H1 (cell line): ENCODE measurements around the gene AVL9. TPM values are rescaled to one million over a fixed set of nuclear protein-coding genes. Genes with fewer than 3 reads are reported as not detected.

Source experiments
- CTCF ChIA-PET: fragments of 300-600 bp; sonication (Branson Sonifier 250); formaldehyde crosslinking; loops from one replicate; lab custom pipeline; 2021; ENCODE audit not compliant: partially characterized antibody; lab: Charles Lee
- POLR2A ChIA-PET: fragments of 300-600 bp; sonication (Branson Sonifier 250); formaldehyde crosslinking; loops from one replicate; lab custom pipeline; 2021; ENCODE audit warnings: inconsistent platforms; ENCODE audit not compliant: partially characterized antibody; lab: Charles Lee
- DNase-seq, 2 experiments: peaks; one replicate each; pipeline versions ENCODE4 v3.0.0 to v3.0.0-alpha.2; 2010 to 2022; ENCODE audit warnings: low spot score in 2 of 2, low read depth in 1 of 2, mixed read lengths in 1 of 2
- FAIRE-seq: peaks from 2 replicates; lab custom pipeline; 2011; peaks lifted over from hg19 to GRCh38; lab: Jason Lieb, UNC
- H2AFZ ChIP-seq: 2 replicates; pipeline ENCODE4 v1.8.1; 2012; ENCODE audit warnings: low read length, inconsistent platforms
- H2AK5ac ChIP-seq: 2 replicates; pipeline ENCODE4 v1.6.1; 2013; ENCODE audit warnings: low read depth, low read length
- H2BK120ac ChIP-seq: replicated peaks from 2 replicates; pipeline ENCODE3; 2013; ENCODE audit warnings: low read depth, low read length, inconsistent platforms
- H2BK12ac ChIP-seq: 2 replicates; pipeline ENCODE4 v1.6.1; 2013; ENCODE audit warnings: low read depth, low read length
- H2BK15ac ChIP-seq: 2 replicates; pipeline ENCODE4 v1.6.1; 2013; ENCODE audit warnings: low read length
- H2BK20ac ChIP-seq: 2 replicates; pipeline ENCODE4 v1.6.1; 2013; ENCODE audit warnings: low read length
- H2BK5ac ChIP-seq: 2 replicates; pipeline ENCODE4 v1.6.1; 2013; ENCODE audit warnings: low read depth, low read length
- H3K14ac ChIP-seq: 2 replicates; pipeline ENCODE4 v1.6.1; 2013; ENCODE audit warnings: inconsistent platforms; ENCODE audit not compliant: insufficient read length
- H3K18ac ChIP-seq: 2 replicates; pipeline ENCODE4 v1.6.1; 2013; ENCODE audit warnings: low read length; ENCODE audit errors: extremely low read depth
- H3K23ac ChIP-seq: 2 replicates; pipeline ENCODE4 v1.6.1; 2013; ENCODE audit warnings: inconsistent platforms; ENCODE audit not compliant: insufficient read length
- H3K23me2 ChIP-seq: 2 replicates; pipeline ENCODE4 v1.6.1; 2013; ENCODE audit warnings: low read depth, low read length
- H3K27ac ChIP-seq: 2 replicates; pipeline ENCODE4 v1.6.1; 2011; ENCODE audit warnings: low read depth, low read length, inconsistent platforms
- H3K27me3 ChIP-seq, 4 experiments: replicated peaks in 1 of 4; 1 replicate in 1 of 4; 2 replicates in 3 of 4; pipeline versions ENCODE4 v1.6.1 to v1.8.1; 2011 to 2013; ENCODE audit warnings: low read length in 3 of 4, mild to moderate bottlenecking in 3 of 4, inconsistent platforms in 2 of 4, mixed read lengths in 2 of 4, moderate library complexity in 1 of 4; ENCODE audit not compliant: control insufficient read depth in 3 of 4, insufficient read depth in 3 of 4; ENCODE audit errors: extremely low read depth in 1 of 4
- H3K36me3 ChIP-seq, 4 experiments: 2 replicates each; pipeline versions ENCODE4 v1.6.1 to v1.8.1; 2011 to 2013; ENCODE audit warnings: mild to moderate bottlenecking in 4 of 4, low read length in 3 of 4, moderate library complexity in 2 of 4, control low read depth in 1 of 4, inconsistent platforms in 1 of 4; ENCODE audit not compliant: insufficient read depth in 4 of 4, control insufficient read depth in 2 of 4
- H3K4ac ChIP-seq: replicated peaks from 2 replicates; pipeline ENCODE3; 2013; ENCODE audit warnings: low read length, low read depth, mixed read lengths, inconsistent platforms; ENCODE audit not compliant: insufficient read length
- H3K4me1 ChIP-seq, 4 experiments: replicated peaks in 1 of 4; 1 replicate in 1 of 4; 2 replicates in 3 of 4; pipeline versions ENCODE4 v1.6.1 to v1.8.1; 2011 to 2013; ENCODE audit warnings: low read length in 3 of 4, inconsistent platforms in 2 of 4, mixed read lengths in 1 of 4; ENCODE audit not compliant: insufficient read depth in 4 of 4, control insufficient read depth in 3 of 4
- H3K4me2 ChIP-seq, 2 experiments: 2 replicates each; pipeline versions ENCODE4 v1.6.1 to v1.8.1; 2011 to 2013; ENCODE audit warnings: low read depth in 2 of 2, low read length in 2 of 2, control low read depth in 1 of 2, inconsistent platforms in 1 of 2, mild to moderate bottlenecking in 1 of 2; ENCODE audit not compliant: insufficient read depth in 1 of 2
- H3K4me3 ChIP-seq, 4 experiments: fragments of 200-600, 300-600 bp in 1 of 4; sonication (generic), shearing (Covaris generic), sonication (Bioruptor Twin) in 1 of 4; 2 replicates each; pipeline versions ENCODE4 v1.5.1 to v1.8.1; 2011 to 2016; ENCODE audit warnings: low read length in 4 of 4, low read depth in 3 of 4, control low read depth in 2 of 4, inconsistent platforms in 2 of 4, mild to moderate bottlenecking in 2 of 4, mixed read lengths in 1 of 4, moderate library complexity in 1 of 4; ENCODE audit not compliant: insufficient read depth in 2 of 4; ENCODE audit errors: extremely low read depth in 1 of 4
- H3K56ac ChIP-seq: replicated peaks from 2 replicates; pipeline ENCODE3; 2013; ENCODE audit warnings: low read depth, mild to moderate bottlenecking, mixed read lengths, low read length, inconsistent platforms; ENCODE audit not compliant: insufficient read length
- H3K79me1 ChIP-seq: 2 replicates; pipeline ENCODE4 v1.6.1; 2013; ENCODE audit warnings: low read depth, low read length, control low read depth
- H3K79me2 ChIP-seq, 2 experiments: 2 replicates each; pipeline versions ENCODE4 v1.6.1 to v1.8.1; 2012 to 2013; ENCODE audit warnings: low read length in 2 of 2, mild to moderate bottlenecking in 2 of 2, inconsistent platforms in 1 of 2; ENCODE audit not compliant: insufficient read depth in 2 of 2, control insufficient read depth in 1 of 2
- H3K9ac ChIP-seq, 4 experiments: replicated peaks in 1 of 4; 1 replicate in 1 of 4; 2 replicates in 3 of 4; pipeline versions ENCODE4 v1.6.1 to v1.8.1; 2011 to 2013; ENCODE audit warnings: low read depth in 3 of 4, low read length in 3 of 4, control low read depth in 2 of 4, mild to moderate bottlenecking in 2 of 4, moderate library complexity in 2 of 4, inconsistent platforms in 1 of 4; ENCODE audit errors: extremely low read depth in 1 of 4
- H3K9me3 ChIP-seq, 2 experiments: 2 replicates each; pipeline versions ENCODE4 v1.6.1 to v1.8.1; 2012 to 2013; ENCODE audit warnings: mild to moderate bottlenecking in 2 of 2, moderate library complexity in 2 of 2, control low read depth in 1 of 2, inconsistent platforms in 1 of 2, low read depth in 1 of 2, low read length in 1 of 2, mixed read lengths in 1 of 2; ENCODE audit not compliant: insufficient read depth in 2 of 2
- H4K20me1 ChIP-seq, 2 experiments: replicated peaks in 1 of 2; 2 replicates each; pipeline versions ENCODE3 to v1.8.1; 2011 to 2013; ENCODE audit warnings: inconsistent platforms in 2 of 2, low read length in 2 of 2, mild to moderate bottlenecking in 1 of 2; ENCODE audit not compliant: insufficient read depth in 2 of 2, control insufficient read depth in 1 of 2
- H4K5ac ChIP-seq: 2 replicates; pipeline ENCODE4 v1.6.1; 2013; ENCODE audit warnings: low read length, low read depth, mixed read lengths, inconsistent platforms; ENCODE audit not compliant: insufficient read length
- H4K8ac ChIP-seq: 2 replicates; pipeline ENCODE4 v1.8.0; 2013; ENCODE audit warnings: mild to moderate bottlenecking, moderate library complexity, low read length, inconsistent platforms; ENCODE audit not compliant: insufficient read depth; ENCODE audit errors: extremely low read depth
- H4K91ac ChIP-seq: replicated peaks from 2 replicates; pipeline ENCODE3; 2013; ENCODE audit warnings: low read length, mixed read lengths, inconsistent platforms; ENCODE audit not compliant: insufficient read length
- ASH2L ChIP-seq: fragments of 200-600, 300-600 bp; sonication (generic); IDR thresholded peaks from one replicate; pipeline ENCODE4 v1.7.1; 2017; ENCODE audit warnings: low read length
- BACH1 ChIP-seq: IDR thresholded peaks from 2 replicates; pipeline ENCODE4 v1.6.1; 2012; ENCODE audit warnings: low read length, improper control_type of control experiment
- BCL11A ChIP-seq, 2 experiments: IDR thresholded peaks; one replicate each; pipeline ENCODE4 v1.6.1; 2011; ENCODE audit warnings: low read depth in 2 of 2, low read length in 2 of 2, mild to moderate bottlenecking in 2 of 2
- BRCA1 ChIP-seq: IDR thresholded peaks from 2 replicates; pipeline ENCODE4 v1.6.1; 2012; ENCODE audit warnings: low read depth, low read length, improper control_type of control experiment
- CHD1 ChIP-seq: IDR thresholded peaks from 2 replicates; pipeline ENCODE4 v1.6.1; 2012; ENCODE audit warnings: low read depth, low read length, improper control_type of control experiment
- EP300 ChIP-seq, 2 experiments: IDR thresholded peaks; 1 replicate in 1 of 2; 2 replicates in 1 of 2; pipeline ENCODE4 v1.6.1; 2011 to 2012; ENCODE audit warnings: low read depth in 2 of 2, low read length in 2 of 2, mild to moderate bottlenecking in 2 of 2, borderline replicate concordance in 1 of 2, inconsistent platforms in 1 of 2, moderate library complexity in 1 of 2
- GABPA ChIP-seq: IDR thresholded peaks from 2 replicates; pipeline ENCODE4 v1.6.1; 2011; ENCODE audit warnings: mild to moderate bottlenecking, low read length, moderate library complexity, borderline replicate concordance; ENCODE audit not compliant: insufficient read depth
- KDM4A ChIP-seq: IDR thresholded peaks from one replicate; pipeline ENCODE4 v1.7.1; 2012; ENCODE audit warnings: low read depth, mild to moderate bottlenecking, moderate library complexity, low read length, inconsistent platforms; ENCODE audit not compliant: severe bottlenecking
- POLR2AphosphoS5 ChIP-seq: IDR thresholded peaks from 2 replicates; pipeline ENCODE4 v1.6.1; 2011; ENCODE audit warnings: low read depth, low read length
- POU5F1 ChIP-seq: IDR thresholded peaks from 2 replicates; pipeline ENCODE4 v1.6.1; 2011; ENCODE audit warnings: low read depth, mild to moderate bottlenecking, low read length, moderate library complexity
- SP4 ChIP-seq: IDR thresholded peaks from 2 replicates; pipeline ENCODE4 v1.6.1; 2012; ENCODE audit warnings: low read length, inconsistent platforms
- USF2 ChIP-seq: IDR thresholded peaks from 2 replicates; pipeline ENCODE4 v1.6.1; 2011; ENCODE audit warnings: low read length, improper control_type of control experiment
- WGBS, 2 experiments: shearing (Covaris generic) in 1 of 2; methylation state at CpG; one replicate each; pipeline versions ENCODE4 v1.1.6 to v1.1.7; 2013 to 2015; ENCODE audit warnings: low lambda C conversion rate in 2 of 2, mixed read lengths in 2 of 2, inconsistent platforms in 1 of 2, low coverage in 1 of 2, missing lambda C conversion rate in 1 of 2; ENCODE audit not compliant: insufficient replicate concordance in 2 of 2, insufficient coverage in 1 of 2, insufficient read length in 1 of 2; ENCODE audit errors: extremely low coverage in 1 of 2, missing lambda C conversion rate in 1 of 2; 5-methylcytosine and 5-hydroxymethylcytosine counted together
- polyA plus RNA-seq, 7 experiments: library from polyadenylated mRNA; depleted of rRNA in 3 of 7; stranded (reverse) in 5 of 7; unstranded in 2 of 7; fragments of >200 nt in 5 of 7; fragments of 200-250 nt in 2 of 7; gene quantifications; 1 replicate in 5 of 7; 2 replicates in 1 of 7; 4 replicates in 1 of 7; pipeline versions ENCODE4 v1.2.1 to v1.2.3, GENCODE V29; 2011 to 2013; ENCODE audit warnings: missing spikeins in 2 of 7, mixed read lengths in 2 of 7
- total RNA-seq: library from RNA; stranded (reverse); fragmentation: NEBNext Ultra II Directional; extraction: Animal tissue kit (Norgen Biotek cat#: 25700); gene quantifications from 2 replicates; pipeline ENCODE4 v1.2.1, GENCODE V29; 2021
- TF ChIP-seq, protein P1 (sequence below): IDR thresholded peaks from 2 replicates; pipeline ENCODE4 v1.6.1; 2012; ENCODE audit warnings: low read length, inconsistent platforms

Gene AVL9
- total and polyA plus RNA-seq, 2 of the 8 experiments (the other 6 are each of a cell fraction or from before 2014, with no cell fraction given), result 15.5 to 42.1 TPM

DNA sequence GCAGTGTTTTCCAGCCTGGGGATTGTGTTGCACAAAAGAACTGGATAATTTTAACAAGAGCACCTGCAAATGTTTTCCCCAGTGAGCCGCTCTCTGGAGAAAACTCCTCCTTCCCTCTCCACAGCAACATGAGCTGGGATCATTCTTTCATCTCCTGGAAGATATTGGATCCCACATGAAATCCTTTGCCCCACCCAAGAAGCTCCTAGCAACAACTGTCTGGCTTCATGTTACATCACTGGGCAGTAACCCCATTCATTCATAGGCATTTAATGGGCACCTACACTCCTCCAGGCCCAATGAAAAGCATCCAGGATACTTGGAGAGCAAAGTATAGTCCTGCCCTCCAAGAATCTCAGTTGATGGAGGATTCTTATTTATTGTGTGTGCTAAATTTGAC lies 32.3 kb upstream of the AVL9 start:
- FAIRE-seq, result no peak
- no peak overlapping the region for H2BK12ac ChIP-seq
- no peaks in the 10 kb centered on the region for H4K20me1 ChIP-seq
- no peak overlapping the region for H3K9ac ChIP-seq
- no peaks in the 10 kb centered on the region for H3K4me1 ChIP-seq
- H2BK5ac ChIP-seq, result no peak overlapping the region
- H3K23me2 ChIP-seq, result no peaks in the 10 kb centered on the region
- DNase-seq, result peak in 1 of 2 experiments; percentile 24
- H3K27ac ChIP-seq, result no peak overlapping the region
- H4K91ac ChIP-seq, result no peak overlapping the region
- H3K79me1 ChIP-seq, result no peaks in the 10 kb centered on the region
- H3K56ac ChIP-seq, result no peak overlapping the region
- no peaks in the 10 kb centered on the region for H3K79me2 ChIP-seq
- H2BK20ac ChIP-seq, result no peak overlapping the region
- no peak overlapping the region for H3K4ac ChIP-seq
- H2AK5ac ChIP-seq, result no peak overlapping the region
- no peak overlapping the region for H3K4me2 ChIP-seq
- no peak overlapping the region for H4K5ac ChIP-seq
- H3K27me3 ChIP-seq, result no peaks in the 10 kb centered on the region
- ChIA-PET CTCF (no interaction called here), POLR2A (no interaction called here)
- no peak overlapping the region for H3K14ac ChIP-seq
- H3K18ac ChIP-seq, result no peak overlapping the region
- H3K9me3 ChIP-seq, result no peaks in the 10 kb centered on the region
- no peak overlapping the region for H2BK120ac ChIP-seq
- no peak overlapping the region for H3K23ac ChIP-seq
- no peak overlapping the region for H2BK15ac ChIP-seq
- H2AFZ ChIP-seq, result no peak overlapping the region
- H3K4me3 ChIP-seq, result no peak overlapping the region
- 92% methylated on average over 1 of the region's 1 CpG; no CpG with 5 or more reads in 1 of the 2 experiments for WGBS, 2 experiments
- no peaks in the 10 kb centered on the region for H3K36me3 ChIP-seq
- H4K8ac ChIP-seq, result no peak overlapping the region
- TF ChIP-seq BACH1, result no peak
- TF ChIP-seq KDM4A, result no peak
- no peak for TF ChIP-seq POU5F1
- no peak for TF ChIP-seq USF2
- no peak for TF ChIP-seq ASH2L
- TF ChIP-seq POLR2AphosphoS5, result no peak
- no peak for TF ChIP-seq GABPA
- TF ChIP-seq BCL11A (IDR thresholded peaks at IDR 0.05; ENCODE audit: low read depth in 2 of 2, low read length in 2 of 2), result no peak
- no peak for TF ChIP-seq BRCA1
- TF ChIP-seq, protein P1, sequence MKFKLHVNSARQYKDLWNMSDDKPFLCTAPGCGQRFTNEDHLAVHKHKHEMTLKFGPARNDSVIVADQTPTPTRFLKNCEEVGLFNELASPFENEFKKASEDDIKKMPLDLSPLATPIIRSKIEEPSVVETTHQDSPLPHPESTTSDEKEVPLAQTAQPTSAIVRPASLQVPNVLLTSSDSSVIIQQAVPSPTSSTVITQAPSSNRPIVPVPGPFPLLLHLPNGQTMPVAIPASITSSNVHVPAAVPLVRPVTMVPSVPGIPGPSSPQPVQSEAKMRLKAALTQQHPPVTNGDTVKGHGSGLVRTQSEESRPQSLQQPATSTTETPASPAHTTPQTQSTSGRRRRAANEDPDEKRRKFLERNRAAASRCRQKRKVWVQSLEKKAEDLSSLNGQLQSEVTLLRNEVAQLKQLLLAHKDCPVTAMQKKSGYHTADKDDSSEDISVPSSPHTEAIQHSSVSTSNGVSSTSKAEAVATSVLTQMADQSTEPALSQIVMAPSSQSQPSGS, result no peak
- no peak for TF ChIP-seq EP300 (IDR thresholded peaks at IDR 0.05; ENCODE audit: borderline replicate concordance in 1 of 2, low read depth in 2 of 2, low read length in 2 of 2)
- no peak for TF ChIP-seq SP4
- TF ChIP-seq CHD1, result no peak
